Amniotic epithelial cell (primary cell): ENCODE measurements around the gene EIF5AL1.
A peak's percentile ranks its signal among the peaks of the same experiment; 100 is the strongest.
"Not testable (repeated sequence)": the region's sequence is repeated elsewhere in the genome, so short reads cannot be mapped to it uniquely, and the experiment has no call there.

Experiments used
- DNase-seq: peaks from one replicate; pipeline ENCODE4 v3.0.0-alpha.2; 2010; ENCODE audit warnings: low read depth

The EIF5AL1 gene

DNA sequence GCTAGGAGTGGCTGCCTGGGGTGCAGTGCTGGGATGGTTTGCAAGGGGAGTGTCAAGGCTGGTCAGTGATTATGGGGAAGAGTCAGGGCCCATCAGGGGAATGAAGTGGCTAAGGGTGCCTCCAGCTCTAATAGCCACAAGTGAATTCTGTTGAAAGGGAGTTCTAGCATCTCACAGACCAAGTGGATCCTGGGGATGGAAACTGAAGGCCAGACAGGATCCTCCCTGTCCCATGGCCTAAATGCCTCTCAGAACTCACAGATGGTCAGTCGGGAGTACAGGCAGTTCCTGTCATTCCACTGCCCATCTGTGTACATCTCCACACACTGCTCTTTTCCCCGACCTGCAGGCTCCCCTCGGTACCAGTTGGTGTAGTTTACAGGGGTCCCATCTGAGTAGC is 44.6 kb downstream of the EIF5AL1 start:
- DNase-seq: not testable (repeated sequence)

DNA sequence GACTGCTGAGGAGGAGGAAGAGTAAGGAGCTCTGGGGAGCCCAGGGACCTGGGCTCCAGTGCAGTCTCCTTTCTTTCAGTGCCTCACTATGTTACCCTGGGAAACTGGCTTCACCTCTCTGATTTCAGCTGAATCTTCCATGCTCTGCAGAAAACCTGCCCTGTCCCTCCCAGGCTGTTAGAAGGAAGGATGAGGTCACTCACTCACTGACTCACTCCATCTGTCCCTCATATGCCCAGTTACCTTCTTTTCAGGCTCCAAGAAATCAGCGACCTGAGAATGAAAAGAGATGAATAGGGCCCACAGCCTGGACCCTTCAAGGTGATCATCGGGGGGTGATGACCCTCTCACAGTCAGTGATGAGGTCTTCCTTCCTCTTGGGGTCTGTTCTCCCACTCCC is 47.4 kb downstream of the EIF5AL1 start:
- DNase-seq: peak; percentile 7

DNA sequence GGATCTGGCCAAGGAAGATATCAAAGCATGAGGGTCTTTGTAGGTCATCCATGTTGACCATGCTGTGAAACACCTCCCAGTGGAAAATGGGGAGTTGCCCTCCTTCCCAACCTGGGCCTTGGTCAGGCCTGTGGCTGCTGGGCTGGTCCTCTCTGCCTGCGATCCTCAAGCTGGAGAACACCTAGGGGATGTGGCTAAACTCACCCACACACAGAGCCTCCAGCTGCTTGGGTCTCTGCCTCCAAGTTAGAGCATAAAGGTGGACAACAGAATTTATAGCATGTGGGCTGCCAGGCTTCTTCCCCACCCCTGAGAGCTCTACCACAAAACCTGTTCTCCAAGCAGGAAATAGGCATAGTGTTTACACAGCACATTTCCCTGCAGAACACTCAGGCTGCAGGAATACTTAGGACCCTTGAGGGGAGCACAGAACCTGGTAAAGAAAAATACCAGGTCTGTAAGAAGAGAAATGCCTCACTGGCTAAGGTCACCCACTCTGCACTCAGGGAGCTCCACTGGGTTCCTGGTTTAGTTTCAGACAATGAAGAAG is 47.9 kb downstream of the EIF5AL1 start, which contains the start of gene SFTPA2:
Gene SFTPA2 (minus strand): TSS at position 248 of the 550 bp plus-strand sequence. CDS start 924 bp downstream, outside the sequence.
- no peak for DNase-seq

DNA sequence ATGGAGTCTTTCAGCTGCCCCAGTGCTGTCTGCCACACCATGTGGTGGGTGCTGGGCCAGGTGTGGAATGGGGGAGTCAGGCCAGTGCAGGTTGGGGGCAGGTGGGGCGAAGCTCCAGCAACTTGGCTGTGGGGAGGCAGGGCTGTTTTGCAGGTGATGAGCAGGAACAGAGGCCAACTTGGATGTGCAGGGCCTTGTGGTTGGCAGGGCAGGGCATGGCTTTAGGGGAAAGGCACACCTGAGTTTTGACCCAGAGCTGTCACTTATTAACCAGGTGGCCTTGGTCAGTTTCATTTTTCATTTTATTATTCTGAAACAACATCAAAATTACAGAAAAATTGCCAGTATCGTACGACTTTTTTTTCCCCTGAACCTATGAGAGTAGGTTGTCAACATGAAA is 48.9 kb downstream of the EIF5AL1 start:
- DNase-seq: no peak

DNA sequence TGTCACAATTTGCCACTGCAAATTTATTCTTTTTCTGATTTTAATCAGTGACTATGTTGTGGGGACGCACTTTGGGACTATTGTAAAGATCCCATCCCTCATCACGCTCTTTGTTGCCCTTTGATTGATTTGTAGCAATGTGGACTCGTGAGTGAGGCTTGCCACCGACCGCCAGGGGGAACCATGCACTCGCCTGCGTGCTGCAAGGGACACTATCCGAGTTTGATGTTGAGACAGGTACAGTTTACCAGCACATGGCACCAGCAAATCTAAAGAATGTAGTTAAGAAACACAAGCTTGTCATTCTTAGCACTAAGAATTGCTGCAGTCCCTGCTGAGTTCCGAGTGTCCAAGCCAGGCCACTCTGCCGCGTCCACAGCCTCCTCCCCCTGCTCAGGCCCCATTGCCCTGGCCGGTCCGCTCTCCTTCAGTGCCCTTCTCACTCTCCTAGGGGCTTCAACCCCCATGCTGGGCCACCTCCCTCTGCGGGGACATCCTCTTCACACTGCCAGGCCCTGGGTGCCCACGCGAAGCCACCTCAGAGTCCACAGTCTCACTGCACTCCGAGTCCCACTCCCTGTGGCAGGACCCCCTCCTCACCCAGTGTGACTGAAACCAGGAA is 49.9 kb downstream of the EIF5AL1 start:
- DNase-seq: peak; percentile 45

DNA sequence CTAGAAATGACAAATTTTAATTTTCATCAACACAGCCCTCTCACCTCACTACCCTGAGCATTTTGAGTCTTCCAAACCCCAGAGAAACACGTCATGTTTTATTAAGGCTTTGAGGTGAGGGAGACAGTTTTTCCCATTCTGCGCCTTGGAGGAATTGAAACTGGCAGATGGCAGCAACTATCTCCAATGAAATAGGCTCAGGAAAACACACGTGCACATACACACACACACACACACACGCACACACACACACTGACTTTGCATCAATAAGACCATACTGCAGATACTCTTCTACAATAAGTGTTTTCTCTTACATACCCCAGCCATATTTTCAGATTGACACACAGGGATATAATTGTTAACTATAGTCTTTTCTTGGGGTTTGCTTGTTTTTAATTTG is 51.1 kb downstream of the EIF5AL1 start:
- no peak for DNase-seq
